Stimulated activated CD8-positive, alpha-beta memory T cell treated with anti-CD3 and anti-CD28 coated beads, Interleukin-12 subunit alpha, Interleukin-12 subunit beta, amount 100 ng/mL, for 1 hour (primary cell): ENCODE measurements around the gene CTSH.
"Not testable (repeated sequence)": the region's sequence is repeated elsewhere in the genome, so short reads cannot be mapped to it uniquely, and the experiment has no call there.

Source experiments
- DNase-seq: peaks from one replicate; pipeline ENCODE4 v3.0.0-alpha.2; 2020; ENCODE audit warnings: low read depth

The CTSH gene

GRCh38 chr15:78921940-78922339, 22.9 kb downstream of the CTSH start:
- DNase-seq = no peak

- no peak for DNase-seq
Measured at GRCh38 chr15:78921517-78921916, 23.3 kb downstream of the CTSH start.

- no peak for DNase-seq
Measured at GRCh38 chr15:78917888-78918287, 27.0 kb downstream of the CTSH start.

GRCh38 chr15:78916088-78916487, 28.8 kb downstream of the CTSH start:
- no peak for DNase-seq

- DNase-seq = no peak
Measured at GRCh38 chr15:78915341-78916087, 29.3 kb downstream of the CTSH start.

- no peak for DNase-seq
Measured at GRCh38 chr15:78914027-78914764, 30.6 kb downstream of the CTSH start.

GRCh38 chr15:78913012-78913411, 31.8 kb downstream of the CTSH start:
- DNase-seq = no peak

GRCh38 chr15:78912316-78912715, 32.5 kb downstream of the CTSH start:
- DNase-seq = no peak

- no peak for DNase-seq
Measured at GRCh38 chr15:78910271-78910670, 34.6 kb downstream of the CTSH start.

- no peak for DNase-seq
Measured at GRCh38 chr15:78909791-78910228, 35.0 kb downstream of the CTSH start.

GRCh38 chr15:78909160-78909695, 35.6 kb downstream of the CTSH start:
- no peak for DNase-seq

- no peak for DNase-seq
Measured at GRCh38 chr15:78907577-78907976, 37.3 kb downstream of the CTSH start.

GRCh38 chr15:78906316-78906620, 38.6 kb downstream of the CTSH start:
- DNase-seq = no peak

- DNase-seq = no peak
Measured at GRCh38 chr15:78904599-78905358, 40.1 kb downstream of the CTSH start.

GRCh38 chr15:78902281-78903032, 42.4 kb downstream of the CTSH start:
- DNase-seq = not testable (repeated sequence)

GRCh38 chr15:78900819-78901533, 43.9 kb downstream of the CTSH start:
- not testable (repeated sequence) for DNase-seq

GRCh38 chr15:78898540-78898939, 46.3 kb downstream of the CTSH start:
- no peak for DNase-seq

GRCh38 chr15:78895471-78895870, 49.4 kb downstream of the CTSH start:
- no peak for DNase-seq

GRCh38 chr15:78893538-78893937, 51.3 kb downstream of the CTSH start:
- DNase-seq = no peak

- DNase-seq = no peak
Measured at GRCh38 chr15:78889000-78889399, 55.8 kb downstream of the CTSH start.

- no peak for DNase-seq
Measured at GRCh38 chr15:78881681-78882080, 63.2 kb downstream of the CTSH start.
